Nasal cavity respiratory epithelium epithelial cell of viscerocranial mucosa (primary cell): ENCODE results near the gene RFX4. TPM values are rescaled to one million over a fixed set of nuclear protein-coding genes. Genes with fewer than 3 reads are reported as not detected.

Source experiments
- total RNA-seq: library from RNA; depleted of rRNA; stranded (reverse); fragments of >200 nt; gene quantifications from 2 replicates; pipeline ENCODE4 v1.2.3, GENCODE V29; 2014

RFX4 gene
- total RNA-seq = not detected in 2 replicates

GRCh38 chr12:106582641-106583230 lies at the start of gene RFX4:
RFX4 (plus strand) TSS chr12:106583004; CDS start chr12:106583321, 317 bp downstream.

GRCh38 chr12:106774005-106774807 lies 191.4 kb downstream of the RFX4 start, which contains the start of gene RIC8B:
RIC8B (plus strand) TSS chr12:106774682; CDS start chr12:106774746, 64 bp downstream.

Other genes starting within 250 kb of the RFX4 start
- 14.4 and 19.0 TPM in 2 replicates for gene POLR3B, start 225.3 kb upstream of the RFX4 start, total RNA-seq
- gene RIC8B, start 191.7 kb downstream of the RFX4 start, total RNA-seq = 3.8 and 11.1 TPM in 2 replicates